ENCODE data around the gene RGSL1.

The RGSL1 gene

GRCh38 chr1:182586380-182586779, 136.4 kb downstream of the RGSL1 start:
- in situ Hi-C loops (cut with MboI; ENCODE audit: low sequenced_read_pairs, unreplicated experiment), result loop anchor here (5.0 to 25.0 kb wide), 2 partner anchors 139 to 499 kb away; no protein-coding TSS in a partner anchor
- no peak for DNase-seq (ENCODE audit: low spot score)
- no peak for TF ChIP-seq CTCF (IDR thresholded peaks at IDR 0.05; ENCODE audit: borderline replicate concordance, control extremely low read depth, extremely low read depth, insufficient read depth, missing control alignments)

DNA sequence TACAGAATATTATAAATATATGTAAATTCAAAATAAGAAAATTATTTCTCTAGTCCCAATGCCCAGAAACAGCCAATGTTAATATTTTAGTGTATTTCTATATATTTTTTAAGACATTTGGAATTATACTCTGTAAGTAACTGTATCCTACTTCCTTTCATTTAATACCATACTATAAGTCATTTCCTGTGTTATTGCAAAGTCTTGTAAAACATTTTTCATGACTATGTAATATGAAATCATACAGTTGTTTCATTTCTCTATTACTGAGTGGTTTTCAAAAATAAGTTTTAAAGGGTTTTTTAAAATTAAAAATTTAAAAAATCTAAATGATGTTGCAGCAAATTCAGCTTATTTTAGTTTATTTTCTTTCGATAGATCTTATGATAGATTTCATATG, 137.1 kb downstream of the RGSL1 start:
- in situ Hi-C loops (cut with MboI; ENCODE audit: low sequenced_read_pairs, unreplicated experiment), result loop anchor here (5.0 to 25.0 kb wide), 2 partner anchors 140 to 500 kb away; no protein-coding TSS in a partner anchor
- TF ChIP-seq CTCF (IDR thresholded peaks at IDR 0.05; ENCODE audit: borderline replicate concordance, control extremely low read depth, extremely low read depth, insufficient read depth, missing control alignments), result no peak
- no peak for DNase-seq (ENCODE audit: low spot score)

GRCh38 chr1:182587666-182588499, 137.9 kb downstream of the RGSL1 start:
- in situ Hi-C loops (cut with MboI; ENCODE audit: low sequenced_read_pairs, unreplicated experiment), result loop anchor here (5.0 to 25.0 kb wide), 2 partner anchors 141 to 501 kb away; no protein-coding TSS in a partner anchor
- TF ChIP-seq CTCF (IDR thresholded peaks at IDR 0.05; ENCODE audit: borderline replicate concordance, control extremely low read depth, extremely low read depth, insufficient read depth, missing control alignments), result no peak
- no peak for DNase-seq (ENCODE audit: low spot score)

DNA sequence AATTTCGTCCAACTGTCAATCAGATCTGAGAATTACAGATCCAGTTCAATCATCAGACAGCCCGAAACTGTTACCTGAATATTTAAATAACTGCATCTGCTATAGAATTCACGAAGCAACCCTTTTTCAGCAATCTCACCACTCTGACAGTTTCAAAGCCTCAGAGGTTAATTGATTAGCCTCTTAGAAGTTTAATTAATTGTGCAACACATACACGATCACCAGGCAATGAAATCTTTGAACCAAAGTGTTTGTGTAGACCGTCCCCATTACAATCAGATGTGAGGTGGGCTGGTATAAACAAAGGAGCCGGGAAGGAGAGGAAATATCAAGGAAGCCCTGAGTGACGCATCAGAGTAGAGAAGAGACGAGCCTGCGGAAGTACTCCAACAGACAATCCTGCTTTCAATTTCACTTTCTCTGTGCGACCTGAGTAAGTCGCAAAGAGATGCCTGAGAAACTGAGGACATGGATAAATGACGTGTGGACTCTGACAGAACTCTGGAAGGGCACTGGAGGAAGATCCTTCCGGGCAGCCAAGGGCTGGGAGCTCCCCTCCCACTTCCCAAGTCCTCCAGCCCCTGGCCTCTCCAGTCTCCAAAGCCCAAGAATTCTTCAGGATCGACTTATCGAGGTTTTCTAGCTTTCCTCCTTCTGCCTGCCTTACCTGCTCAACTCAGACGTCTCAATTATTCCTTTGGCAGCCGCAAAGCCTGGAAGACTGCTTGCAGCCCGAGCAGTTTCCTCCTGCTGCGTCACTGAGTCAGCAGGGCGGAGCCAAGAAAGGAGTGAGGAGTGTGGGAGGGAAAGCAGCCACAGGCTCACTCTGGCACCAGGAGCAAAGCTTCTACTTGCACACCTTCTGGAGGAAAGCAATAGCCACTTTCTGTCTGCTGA, 138.8 kb downstream of the RGSL1 start, which contains the start of gene RNASEL:
Gene RNASEL (minus strand): TSS at position 757 of the 897 bp plus-strand sequence. CDS start 2,450 bp downstream, outside the sequence.
- TF ChIP-seq CTCF (IDR thresholded peaks at IDR 0.05; ENCODE audit: borderline replicate concordance, control extremely low read depth, extremely low read depth, insufficient read depth, missing control alignments), result no peak
- no peak for DNase-seq (ENCODE audit: low spot score)
- in situ Hi-C loops (cut with MboI; ENCODE audit: low sequenced_read_pairs, unreplicated experiment), result loop anchor here (5.0 to 25.0 kb wide), 2 partner anchors 141 to 501 kb away; no protein-coding TSS in a partner anchor

DNA sequence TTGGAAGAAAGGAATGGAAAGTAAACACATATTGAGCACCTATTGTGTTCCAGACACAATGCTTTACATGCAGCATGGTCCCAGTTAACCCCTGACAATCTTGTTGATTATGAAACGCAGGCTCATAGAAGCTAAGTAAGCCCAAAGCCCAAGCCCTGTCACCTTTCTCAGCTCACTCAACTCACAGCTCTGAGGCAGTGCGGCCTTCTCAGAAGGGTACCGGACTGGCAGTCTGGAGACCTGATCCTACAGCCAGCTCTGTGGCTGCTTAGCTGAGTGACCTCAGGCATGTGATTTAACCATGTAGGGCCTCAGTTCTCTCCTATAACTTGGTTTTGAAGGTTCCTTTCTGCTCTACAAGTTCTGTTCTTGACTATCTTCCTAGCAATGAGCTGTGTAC, 139.6 kb downstream of the RGSL1 start:
- no peak for TF ChIP-seq CTCF (IDR thresholded peaks at IDR 0.05; ENCODE audit: borderline replicate concordance, control extremely low read depth, extremely low read depth, insufficient read depth, missing control alignments)
- in situ Hi-C loops (cut with MboI; ENCODE audit: low sequenced_read_pairs, unreplicated experiment), result loop anchor here (5.0 to 25.0 kb wide), 2 partner anchors 142 to 502 kb away; no protein-coding TSS in a partner anchor
- no peak for DNase-seq (ENCODE audit: low spot score)

- no peak for TF ChIP-seq CTCF (IDR thresholded peaks at IDR 0.05; ENCODE audit: borderline replicate concordance, control extremely low read depth, extremely low read depth, insufficient read depth, missing control alignments)
- DNase-seq (ENCODE audit: low spot score), result no peak
- in situ Hi-C loops (cut with MboI; ENCODE audit: low sequenced_read_pairs, unreplicated experiment), result loop anchor here (5.0 to 25.0 kb wide), 2 partner anchors 143 to 503 kb away; no protein-coding TSS in a partner anchor
Measured at GRCh38 chr1:182589931-182590330, 140.0 kb downstream of the RGSL1 start.

All from GM13976 (cell line).